IMR-90 (cell line): ENCODE measurements around the gene WIPI1. TPM values are rescaled to one million over a fixed set of nuclear protein-coding genes. Genes with fewer than 3 reads are reported as not detected.
A peak's percentile ranks its signal among the peaks of the same experiment; 100 is the strongest.

ENCODE experiments used
- ATAC-seq: fragments of 200-7000 bp; cut with Tn5 transposase; 2 replicates; pipeline ENCODE4 v1.9.1; 2020; ENCODE audit warnings: low read depth, mild to moderate bottlenecking, moderate library complexity
- BruUV-seq: library from RNA; stranded (reverse); fragments of 400-500 nt; replicated peaks from 2 replicates; lab custom pipeline; 2021; lab: Mats Ljungman, UMichigan
- CTCF ChIA-PET: fragments of 300-600 bp; formaldehyde crosslinking; extraction: SDS; loops from one replicate; lab custom pipeline; 2021; ENCODE audit warnings: antibody characterized with exemption; lab: Yijun Ruan, JAX
- POLR2A ChIA-PET: fragments of 300-600 bp; sonication (Branson Sonifier 250); formaldehyde crosslinking; loops from one replicate; lab custom pipeline; 2022; ENCODE audit warnings: antibody characterized with exemption; ENCODE audit not compliant: unreplicated experiment; lab: Charles Lee
- DNase-seq: peaks from one replicate; pipeline ENCODE4 v3.0.0; 2013
- H2AFZ ChIP-seq: replicated peaks from 2 replicates; pipeline ENCODE3; 2013; ENCODE audit warnings: low read length, mild to moderate bottlenecking; ENCODE audit not compliant: poor library complexity
- H2AK5ac ChIP-seq: 2 replicates; pipeline ENCODE4 v1.6.1; 2013; ENCODE audit warnings: low read depth, low read length, inconsistent platforms
- H2AK9ac ChIP-seq: replicated peaks from 2 replicates; pipeline ENCODE3; 2013; ENCODE audit warnings: mild to moderate bottlenecking, low read depth, low read length, moderate library complexity; ENCODE audit not compliant: poor library complexity
- H2BK120ac ChIP-seq: 2 replicates; pipeline ENCODE4 v1.6.1; 2013; ENCODE audit warnings: low read depth, low read length, inconsistent platforms
- H2BK15ac ChIP-seq: 3 replicates; pipeline ENCODE4 v1.6.1; 2013; ENCODE audit warnings: low read depth, low read length, inconsistent platforms
- H2BK20ac ChIP-seq: 2 replicates; pipeline ENCODE4 v1.6.1; 2013; ENCODE audit warnings: low read depth, mild to moderate bottlenecking, inconsistent platforms, low read length, moderate library complexity
- H2BK5ac ChIP-seq: 2 replicates; pipeline ENCODE4 v1.6.1; 2013; ENCODE audit warnings: mild to moderate bottlenecking, low read depth, low read length, inconsistent platforms; ENCODE audit not compliant: poor library complexity, severe bottlenecking
- H3K14ac ChIP-seq: replicated peaks from 2 replicates; pipeline ENCODE4 v1.6.1; 2013; ENCODE audit warnings: low read depth, low read length, inconsistent platforms
- H3K18ac ChIP-seq: 2 replicates; pipeline ENCODE4 v1.6.1; 2013; ENCODE audit warnings: low read depth, low read length, control low read depth
- H3K23ac ChIP-seq: 2 replicates; pipeline ENCODE4 v1.6.1; 2013; ENCODE audit warnings: low read depth, low read length, inconsistent platforms
- H3K27ac ChIP-seq: 2 replicates; pipeline ENCODE4 v1.5.1; 2013; ENCODE audit warnings: mild to moderate bottlenecking, control low read depth, low read length; ENCODE audit not compliant: insufficient read depth
- H3K27me3 ChIP-seq: 2 replicates; pipeline ENCODE4 v1.6.1; 2013; ENCODE audit warnings: low read length; ENCODE audit not compliant: control insufficient read depth, insufficient read depth
- H3K36me3 ChIP-seq: 2 replicates; pipeline ENCODE4 v1.6.1; 2013; ENCODE audit warnings: low read length, mixed read lengths; ENCODE audit not compliant: control insufficient read depth, insufficient read depth
- H3K4ac ChIP-seq: 2 replicates; pipeline ENCODE4 v1.6.1; 2013; ENCODE audit warnings: low read depth, low read length, inconsistent platforms
- H3K4me1 ChIP-seq: 2 replicates; pipeline ENCODE4 v1.6.1; 2013; ENCODE audit warnings: low read length, mixed read lengths; ENCODE audit not compliant: control insufficient read depth, insufficient read depth
- H3K4me2 ChIP-seq: 2 replicates; pipeline ENCODE4 v1.6.1; 2013; ENCODE audit warnings: low read depth, mild to moderate bottlenecking, control low read depth, low read length, moderate library complexity
- H3K4me3 ChIP-seq: 2 replicates; pipeline ENCODE4 v1.5.1; 2013; ENCODE audit warnings: low read depth, mild to moderate bottlenecking, control low read depth, low read length, moderate library complexity; ENCODE audit not compliant: insufficient read depth
- H3K56ac ChIP-seq: 2 replicates; pipeline ENCODE4 v1.6.1; 2013; ENCODE audit warnings: low read length, inconsistent platforms; ENCODE audit not compliant: insufficient read depth; ENCODE audit errors: extremely low read depth
- H3K79me1 ChIP-seq, 2 experiments: 2 replicates each; pipeline ENCODE4 v1.6.1; 2013; ENCODE audit warnings: low read length in 2 of 2, inconsistent platforms in 1 of 2, low read depth in 1 of 2
- H3K9ac ChIP-seq: 2 replicates; pipeline ENCODE4 v1.6.1; 2013; ENCODE audit warnings: low read depth, low read length, control low read depth
- H3K9me1 ChIP-seq: 2 replicates; pipeline ENCODE4 v1.6.1; 2013; ENCODE audit warnings: low read length, inconsistent platforms; ENCODE audit not compliant: insufficient read depth
- H3K9me3 ChIP-seq: 2 replicates; pipeline ENCODE4 v1.6.1; 2013; ENCODE audit warnings: low read length; ENCODE audit not compliant: control insufficient read depth, insufficient read depth
- H4K20me1 ChIP-seq: 2 replicates; pipeline ENCODE4 v1.6.1; 2013; ENCODE audit warnings: low read length, inconsistent platforms; ENCODE audit not compliant: insufficient read depth
- H4K5ac ChIP-seq: 2 replicates; pipeline ENCODE4 v1.6.1; 2013; ENCODE audit warnings: mild to moderate bottlenecking, low read depth, low read length, control low read depth
- H4K8ac ChIP-seq, 2 experiments: 2 replicates each; pipeline ENCODE4 v1.6.1; 2013; ENCODE audit warnings: low read depth in 2 of 2, low read length in 2 of 2, control low read depth in 1 of 2, inconsistent platforms in 1 of 2
- H4K91ac ChIP-seq: 2 replicates; pipeline ENCODE4 v1.6.1; 2013; ENCODE audit warnings: low read depth, low read length, inconsistent platforms; ENCODE audit not compliant: insufficient read depth
- BHLHE40 ChIP-seq: fragments of 150-350 bp; IDR thresholded peaks from 2 replicates; pipeline ENCODE4 v1.6.1; 2016; ENCODE audit warnings: mild to moderate bottlenecking, low read depth, low read length
- CEBPB ChIP-seq: IDR thresholded peaks from 2 replicates; pipeline ENCODE4 v1.6.1; 2012; ENCODE audit warnings: low read depth, low read length, improper control_type of control experiment
- RFX5 ChIP-seq: IDR thresholded peaks from 2 replicates; pipeline ENCODE4 v1.8.0; 2012; ENCODE audit warnings: low read depth, mild to moderate bottlenecking, low read length, moderate library complexity
- WGBS, 2 experiments: methylation state at CpG; one replicate each; pipeline versions ENCODE4 v1.1.5 to v1.1.7; 2013; ENCODE audit warnings: missing lambda C conversion rate in 2 of 2; ENCODE audit not compliant: insufficient read length in 1 of 2; ENCODE audit errors: extremely low coverage in 2 of 2; 5-methylcytosine and 5-hydroxymethylcytosine counted together
- dilution Hi-C: fragments of 300-500 bp; cut with HindIII; formaldehyde crosslinking; loops from one replicate; pipeline ENCODE4 v1.14.3; 2018; ENCODE audit warnings: low sequenced_read_pairs; ENCODE audit not compliant: unreplicated experiment
- in situ Hi-C: fragments of 300-500 bp; cut with MboI; formaldehyde crosslinking; loops from 3 replicates; pipeline ENCODE4 v1.14.3; 2019; ENCODE audit warnings: low sequenced_read_pairs, inconsistent platforms, mixed read lengths
- intact Hi-C: fragments of 100-400 bp; cut with micrococcal nuclease; formaldehyde crosslinking; loops from 2 replicates; pipeline ENCODE4 v1.10.0; 2022
- polyA plus RNA-seq, 3 experiments: library from polyadenylated mRNA; depleted of rRNA; stranded (reverse); fragments of >200 nt; gene quantifications; 2 replicates each; pipeline ENCODE4 v1.2.3, GENCODE V29; 2012; ENCODE audit warnings: low replicate concordance in 1 of 3
- total RNA-seq: library from RNA; depleted of rRNA; stranded (reverse); fragments of >200 nt; gene quantifications from 2 replicates; pipeline ENCODE4 v1.2.3, GENCODE V29; 2012
- TF ChIP-seq, protein P1 (sequence below): conservative IDR thresholded peaks from 2 replicates; pipeline ENCODE4 v1.5.1; 2012; ENCODE audit warnings: mild to moderate bottlenecking, low read depth, low read length, improper control_type of control experiment

WIPI1 gene
- total and polyA plus RNA-seq, 2 of the 4 experiments (the other 2 are of a cell fraction), result 78.6 to 129 TPM

DNA sequence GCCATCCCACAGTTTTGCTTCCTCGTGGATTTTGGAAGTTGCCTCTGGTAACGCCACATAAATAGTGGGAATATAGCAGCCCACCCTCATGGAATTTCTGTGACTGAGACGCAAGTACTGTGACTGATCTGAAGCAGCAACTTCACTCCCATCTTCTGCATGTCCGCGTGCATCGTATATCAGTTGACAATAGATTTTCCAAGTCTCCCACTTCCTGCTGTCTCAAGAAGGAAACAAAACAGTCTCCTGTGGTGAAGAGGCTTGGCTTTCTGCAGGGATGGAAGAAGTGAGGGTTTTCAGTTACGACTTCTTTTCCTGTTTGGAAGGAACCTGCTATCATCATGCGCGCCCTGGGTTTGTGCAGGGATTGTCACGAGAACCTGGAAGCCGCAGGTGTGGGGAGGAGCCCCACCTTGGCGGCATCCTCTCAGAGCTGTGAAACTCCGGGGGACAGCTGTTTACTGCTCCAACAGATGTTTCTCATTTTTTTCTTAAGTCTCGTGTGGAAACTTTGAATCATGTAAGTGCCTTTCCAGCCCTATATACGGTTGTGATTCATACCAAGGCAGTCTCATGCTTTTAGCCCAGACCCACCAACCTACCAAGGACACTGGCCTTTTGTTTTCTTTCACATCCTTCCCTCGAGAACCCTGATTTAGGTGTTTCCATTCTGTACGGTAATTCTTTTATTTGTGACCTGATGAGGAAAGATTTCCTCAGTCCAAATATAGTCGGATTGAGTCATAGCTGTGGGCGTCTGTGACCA, 57.5 kb downstream of the WIPI1 start:
- Histone ChIP-seq H3K18ac (no peak overlapping the region), H3K4ac (peak overlapping the region; percentile 40), H2AK9ac (peak overlapping the region; percentile 17), H2AFZ (peak overlapping the region; percentile 44), H3K79me1 (no peaks in the 10 kb centered on the region), H4K8ac (peak overlapping the region in 1 of 2 experiments; percentile 1; a peak in 1 of 4 replicates), H2BK120ac (peak overlapping the region; percentile 59), H2BK15ac (peak overlapping the region; percentile 4; the same call in 1 of the 3 replicates), H2BK5ac (no peak overlapping the region), H4K91ac (peak overlapping the region; percentile 0; the same call in 1 of the 2 replicates), H2BK20ac (peak overlapping the region; percentile 27; the same call in 1 of the 2 replicates), H3K9ac (no peak overlapping the region), H3K36me3 (no peaks in the 10 kb centered on the region), H3K4me3 (no peak overlapping the region), H3K14ac (peak overlapping the region; percentile 70; the same call in 1 of the 2 replicates), H3K23ac (no peak overlapping the region), H3K27me3 (no peaks in the 10 kb centered on the region), H2AK5ac (no peak overlapping the region; the same call in 1 of the 2 replicates), H3K56ac (no peak overlapping the region), H4K20me1 (no peaks in the 10 kb centered on the region), H3K4me1 (peaks cover 4% of the 10 kb centered on the region), H3K9me3 (no peaks in the 10 kb centered on the region; the same call in 1 of the 2 replicates), H3K4me2 (no peak overlapping the region), H4K5ac (no peak overlapping the region), H3K9me1 (peaks cover 5% of the 10 kb centered on the region), H3K27ac (no peak overlapping the region)
- POLR2A ChIA-PET, result interaction anchor here (0.5 to 1.6 kb wide), 2 partner anchors 25 to 109 kb away, joined by 4 to 8 read pairs; partner anchors contain the start of gene SLC16A6
- DNase-seq, result peak; percentile 57
- CTCF ChIA-PET, result interaction anchor here (0.8 to 2.2 kb wide), 20 partner anchors 11 to 142 kb away, joined by 3 to 34 read pairs (median 4); partner anchors contain the start of genes ARSG, SLC16A6 and WIPI1
- BruUV-seq, result no TSS peak
- TF ChIP-seq BHLHE40 (peak; percentile 37; the same call in 1 of the 2 replicates), RFX5 (no peak), CEBPB (0 out of 2 replicates have a peak, but pooled peaks have one; percentile 37)
- TF ChIP-seq, protein P1, sequence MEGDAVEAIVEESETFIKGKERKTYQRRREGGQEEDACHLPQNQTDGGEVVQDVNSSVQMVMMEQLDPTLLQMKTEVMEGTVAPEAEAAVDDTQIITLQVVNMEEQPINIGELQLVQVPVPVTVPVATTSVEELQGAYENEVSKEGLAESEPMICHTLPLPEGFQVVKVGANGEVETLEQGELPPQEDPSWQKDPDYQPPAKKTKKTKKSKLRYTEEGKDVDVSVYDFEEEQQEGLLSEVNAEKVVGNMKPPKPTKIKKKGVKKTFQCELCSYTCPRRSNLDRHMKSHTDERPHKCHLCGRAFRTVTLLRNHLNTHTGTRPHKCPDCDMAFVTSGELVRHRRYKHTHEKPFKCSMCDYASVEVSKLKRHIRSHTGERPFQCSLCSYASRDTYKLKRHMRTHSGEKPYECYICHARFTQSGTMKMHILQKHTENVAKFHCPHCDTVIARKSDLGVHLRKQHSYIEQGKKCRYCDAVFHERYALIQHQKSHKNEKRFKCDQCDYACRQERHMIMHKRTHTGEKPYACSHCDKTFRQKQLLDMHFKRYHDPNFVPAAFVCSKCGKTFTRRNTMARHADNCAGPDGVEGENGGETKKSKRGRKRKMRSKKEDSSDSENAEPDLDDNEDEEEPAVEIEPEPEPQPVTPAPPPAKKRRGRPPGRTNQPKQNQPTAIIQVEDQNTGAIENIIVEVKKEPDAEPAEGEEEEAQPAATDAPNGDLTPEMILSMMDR, result no peak
- WGBS, 2 experiments, result 20% methylated on average over 1 of the region's 19 CpGs; no CpG with 5 or more reads in 1 of the 2 experiments
- intact Hi-C loops, result loop anchor here (1.0 kb wide), 1 partner anchor 137 kb away; no protein-coding TSS in a partner anchor
- in situ Hi-C loops, result loop anchor here (5.0 kb wide), 1 partner anchor 138 kb away; no protein-coding TSS in a partner anchor
- peak; percentile 22; the same call in 1 of the 2 replicates for ATAC-seq
- dilution Hi-C loops, result no loop called here
